Body of pancreas (tissue), 4 donors: Measurements from ENCODE around the gene GRIK2. TPM values are rescaled to one million over a fixed set of nuclear protein-coding genes. Genes with fewer than 3 reads are reported as not detected.
"Not testable (repeated sequence)": the region's sequence is repeated elsewhere in the genome, so short reads cannot be mapped to it uniquely, and the experiment has no call there.

Experiments used
- ATAC-seq: fragments of 150-250 bp; one replicate; pipeline ENCODE4 v1.9.1; 2016
- DNase-seq, 4 donors: peaks; one replicate each; pipeline ENCODE4 v3.0.0-alpha.2; 2019
- H3K27ac ChIP-seq, 4 donors: fragments of 200-600 bp; sonication (generic); 1 replicate in 3 of 4; 2 replicates in 1 of 4; pipeline versions ENCODE4 v1.5.1 to v1.6.1; 2016 to 2019; ENCODE audit warnings: mild to moderate bottlenecking in 1 of 4, mixed read lengths in 1 of 4, moderate library complexity in 1 of 4
- H3K27me3 ChIP-seq, 2 donors: fragments of 200-600 bp; sonication (generic); one replicate each; pipeline ENCODE4 v1.6.0; 2016; ENCODE audit warnings: mild to moderate bottlenecking in 1 of 2
- H3K36me3 ChIP-seq, 2 donors: fragments of 200-600 bp; sonication (generic); replicated peaks in 1 of 2; 2 replicates each; pipeline ENCODE4 v1.5.1; 2016; ENCODE audit warnings: low read depth in 2 of 2; ENCODE audit not compliant: insufficient read depth in 1 of 2
- H3K4me1 ChIP-seq: fragments of 200-600 bp; sonication (generic); one replicate; pipeline ENCODE4 v1.6.0; 2016
- H3K4me3 ChIP-seq, 2 donors: fragments of 200-600 bp; sonication (generic); 1 replicate in 1 of 2; 2 replicates in 1 of 2; pipeline ENCODE4 v1.5.1; 2016 to 2019
- H3K9me3 ChIP-seq, 3 donors: fragments of 200-600 bp; sonication (generic); 1 replicate in 2 of 3; 2 replicates in 1 of 3; pipeline ENCODE4 v1.5.1; 2016
- CTCF ChIP-seq, 7 experiments: fragments of 450-650 bp in 4 of 7; fragments of 200-600 bp in 3 of 7; sonication (generic) in 3 of 7; IDR thresholded peaks; one replicate each; pipeline ENCODE4 v1.5.1; 2016 to 2019; ENCODE audit warnings: antibody characterized with exemption in 7 of 7
- POLR2A ChIP-seq, 3 donors: fragments of 450-650 bp; IDR thresholded peaks; one replicate each; pipeline ENCODE4 v1.6.1; 2016; ENCODE audit warnings: antibody characterized with exemption in 3 of 3, mild to moderate bottlenecking in 2 of 3
- WGBS, 2 donors: methylation state at CpG; one replicate each; pipeline ENCODE4 v1.1.5; 2017; 5-methylcytosine and 5-hydroxymethylcytosine counted together
- intact Hi-C: fragments of 100-400 bp; cut with DNase I; formaldehyde crosslinking; loops from one replicate; pipeline ENCODE4 v1.15.1; 2023
- total RNA-seq, 2 donors: library from RNA; depleted of rRNA; stranded (reverse); fragments of >200 nt; gene quantifications; one replicate each; pipeline ENCODE4 v1.1.0, GENCODE V29; 2016

The GRIK2 gene
- total RNA-seq, 2 donors from 2014 or later: 0.52 to 7.9 TPM

- no peaks in the 10 kb centered on the region for H3K4me1 ChIP-seq
- intact Hi-C loops: no loop called here
- H3K4me3 ChIP-seq: no peak overlapping the region
- no peaks in the 10 kb centered on the region for H3K36me3 ChIP-seq
- no peaks in the 10 kb centered on the region for H3K27me3 ChIP-seq
- 65 to 69% methylated on average over 3 of the region's 3 CpGs for WGBS, 2 donors
- TF ChIP-seq CTCF (IDR thresholded peaks at IDR 0.05) (no peak), POLR2A (IDR thresholded peaks at IDR 0.05) (no peak)
- no peak for DNase-seq
- H3K27ac ChIP-seq: no peak overlapping the region
- no peaks in the 10 kb centered on the region for H3K9me3 ChIP-seq
- ATAC-seq: no peak
These were observed 239.6 kb downstream of the GRIK2 start for GRCh38 chr6:101633081-101633480.

- H3K4me1 ChIP-seq, H3K9me3 ChIP-seq, H3K27ac ChIP-seq, H3K4me3 ChIP-seq, intact Hi-C loops, H3K36me3 ChIP-seq, DNase-seq, H3K27me3 ChIP-seq, ATAC-seq: not testable (repeated sequence)
- 80 to 84% methylated on average over 11 of the region's 11 CpGs for WGBS, 2 donors
These were observed 245.4 kb downstream of the GRIK2 start for GRCh38 chr6:101638865-101639264.

GRCh38 chr6:101640131-101640530 is 246.6 kb downstream of the GRIK2 start:
- H3K9me3 ChIP-seq: no peaks in the 10 kb centered on the region
- H3K4me1 ChIP-seq: no peaks in the 10 kb centered on the region
- no peak for ATAC-seq
- TF ChIP-seq POLR2A (IDR thresholded peaks at IDR 0.05): no peak
- no peak for TF ChIP-seq CTCF (IDR thresholded peaks at IDR 0.05)
- no peak for DNase-seq
- no peak overlapping the region for H3K4me3 ChIP-seq
- intact Hi-C loops: no loop called here
- WGBS, 2 donors: 44 to 76% methylated on average over 1 of the region's 1 CpG
- no peaks in the 10 kb centered on the region for H3K27me3 ChIP-seq
- no peak overlapping the region for H3K27ac ChIP-seq
- no peaks in the 10 kb centered on the region for H3K36me3 ChIP-seq

GRCh38 chr6:101645770-101646169 is 252.3 kb downstream of the GRIK2 start:
- TF ChIP-seq CTCF (IDR thresholded peaks at IDR 0.05): no peak
- no peak for TF ChIP-seq POLR2A (IDR thresholded peaks at IDR 0.05)
- DNase-seq: no peak
- Histone ChIP-seq H3K27ac (no peak overlapping the region), H3K36me3 (no peaks in the 10 kb centered on the region), H3K27me3 (no peaks in the 10 kb centered on the region), H3K4me1 (no peaks in the 10 kb centered on the region), H3K4me3 (no peak overlapping the region), H3K9me3 (no peaks in the 10 kb centered on the region)
- ATAC-seq: no peak
- WGBS, 2 donors: 80 to 87% methylated on average over 2 of the region's 2 CpGs
- intact Hi-C loops: no loop called here

- no peaks in the 10 kb centered on the region for H3K9me3 ChIP-seq
- H3K4me3 ChIP-seq: no peak overlapping the region
- intact Hi-C loops: no loop called here
- H3K4me1 ChIP-seq: no peaks in the 10 kb centered on the region
- H3K36me3 ChIP-seq: no peaks in the 10 kb centered on the region
- H3K27me3 ChIP-seq: no peaks in the 10 kb centered on the region
- H3K27ac ChIP-seq: no peak overlapping the region
- TF ChIP-seq POLR2A (IDR thresholded peaks at IDR 0.05) (no peak), CTCF (IDR thresholded peaks at IDR 0.05) (no peak)
- no peak for DNase-seq
- 32 to 38% methylated on average over 3 of the region's 3 CpGs for WGBS, 2 donors
- ATAC-seq: no peak
These were observed 257.0 kb downstream of the GRIK2 start for GRCh38 chr6:101650402-101651100.
